Measurements from ENCODE around the gene RNASE1. TPM values are rescaled to one million over a fixed set of nuclear protein-coding genes. Genes with fewer than 3 reads are reported as not detected.

RNASE1 gene
- total RNA-seq (2022; extraction: Qiagen RNA extraction) = not detected in 5 replicates

DNA sequence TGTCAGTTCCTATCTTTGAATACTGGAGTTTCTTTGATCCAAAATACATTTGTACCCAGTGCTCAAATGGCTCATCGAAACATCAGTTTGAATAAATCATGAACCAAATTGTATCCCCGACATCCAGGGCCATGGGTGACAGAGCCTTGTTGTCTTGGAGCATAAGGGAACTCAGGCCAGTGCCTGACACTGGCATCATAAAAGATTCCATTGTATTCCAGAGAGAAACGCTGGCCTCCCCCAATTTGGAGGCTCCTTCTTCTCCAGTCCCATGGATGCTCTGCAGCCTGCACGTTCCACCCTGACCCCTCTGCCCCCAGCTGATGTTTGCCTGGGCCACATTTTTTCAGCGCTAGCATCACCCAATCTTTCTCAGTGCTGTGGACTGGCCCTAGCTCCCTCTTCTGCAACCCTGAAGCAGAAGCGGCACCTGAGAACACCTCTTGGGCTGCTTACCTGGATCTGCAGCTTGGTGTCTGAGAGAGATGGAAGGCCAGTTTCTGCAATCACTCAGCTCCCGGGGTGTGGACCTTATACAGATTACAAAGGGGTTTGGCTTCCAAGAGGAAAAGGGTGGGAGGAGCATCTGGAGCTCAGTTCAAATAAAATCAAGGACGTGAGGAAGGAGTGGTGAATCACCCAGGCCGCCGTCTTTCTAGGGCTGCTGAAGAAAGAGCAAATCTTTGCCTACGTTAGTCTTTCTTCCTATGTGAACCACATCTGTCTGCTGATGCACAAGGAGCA lies at the start of gene RNASE1:
Gene RNASE1, minus strand, starts transcription at position 504 of the 744 bp plus-strand sequence. CDS start 776 bp downstream, outside the sequence.

Other genes starting within 250 kb of the RNASE1 start
- gene RNASE9, start 241.8 kb downstream of the RNASE1 start, total RNA-seq (2022; extraction: Qiagen RNA extraction) = not detected in 5 replicates
- gene RNASE11, start 214.8 kb downstream of the RNASE1 start, total RNA-seq (2022; extraction: Qiagen RNA extraction) = not detected in 5 replicates
- gene RNASE12, start 211.5 kb downstream of the RNASE1 start, total RNA-seq (2022; extraction: Qiagen RNA extraction) = not detected in 5 replicates
- not detected in 5 replicates for gene OR6S1, start 161.2 kb downstream of the RNASE1 start, total RNA-seq (2022; extraction: Qiagen RNA extraction)
- gene RNASE4, start 118.3 kb downstream of the RNASE1 start, total RNA-seq (2022; extraction: Qiagen RNA extraction) = 6.0 to 9.3 TPM (median 6.5 TPM) in 5 replicates
- 8.6 to 11.0 TPM (median 10.1 TPM) in 5 replicates for gene ANG, start 114.1 kb downstream of the RNASE1 start, total RNA-seq (2022; extraction: Qiagen RNA extraction)
- gene EDDM3A, start 57.0 kb downstream of the RNASE1 start, total RNA-seq (2022; extraction: Qiagen RNA extraction) = not detected in 5 replicates
- gene EDDM3B, start 34.4 kb downstream of the RNASE1 start, total RNA-seq (2022; extraction: Qiagen RNA extraction) = not detected in 5 replicates
- not detected in 5 replicates for gene RNASE6, start 21.6 kb downstream of the RNASE1 start, total RNA-seq (2022; extraction: Qiagen RNA extraction)
- not detected in 5 replicates for gene RNASE3, start 88.5 kb upstream of the RNASE1 start, total RNA-seq (2022; extraction: Qiagen RNA extraction)
- gene RNASE2, start 152.6 kb upstream of the RNASE1 start, total RNA-seq (2022; extraction: Qiagen RNA extraction) = not detected in 5 replicates
- 69.9 to 81.0 TPM (median 74.6 TPM) in 5 replicates for gene METTL17, start 187.1 kb upstream of the RNASE1 start, total RNA-seq (2022; extraction: Qiagen RNA extraction)
- 0.17 TPM in 1 of 5 replicates, not detected in the others for gene SLC39A2, start 196.4 kb upstream of the RNASE1 start, total RNA-seq (2022; extraction: Qiagen RNA extraction)
- gene NDRG2, start 222.2 kb upstream of the RNASE1 start, total RNA-seq (2022; extraction: Qiagen RNA extraction) = 2.2 to 3.9 TPM (median 2.7 TPM) in 5 replicates
- gene TPPP2, start 227.4 kb upstream of the RNASE1 start, total RNA-seq (2022; extraction: Qiagen RNA extraction) = not detected in 5 replicates
- not detected in 5 replicates for gene RNASE13, start 232.0 kb upstream of the RNASE1 start, total RNA-seq (2022; extraction: Qiagen RNA extraction)
- not detected in 5 replicates for gene RNASE7, start 239.5 kb upstream of the RNASE1 start, total RNA-seq (2022; extraction: Qiagen RNA extraction)